GM04503 (cell line): ENCODE results near the gene DDX54.

Experiments
- DNase-seq: peaks from one replicate; pipeline ENCODE4 v3.0.0-alpha.2; 2012; ENCODE audit warnings: low read depth

The DDX54 gene

DNA sequence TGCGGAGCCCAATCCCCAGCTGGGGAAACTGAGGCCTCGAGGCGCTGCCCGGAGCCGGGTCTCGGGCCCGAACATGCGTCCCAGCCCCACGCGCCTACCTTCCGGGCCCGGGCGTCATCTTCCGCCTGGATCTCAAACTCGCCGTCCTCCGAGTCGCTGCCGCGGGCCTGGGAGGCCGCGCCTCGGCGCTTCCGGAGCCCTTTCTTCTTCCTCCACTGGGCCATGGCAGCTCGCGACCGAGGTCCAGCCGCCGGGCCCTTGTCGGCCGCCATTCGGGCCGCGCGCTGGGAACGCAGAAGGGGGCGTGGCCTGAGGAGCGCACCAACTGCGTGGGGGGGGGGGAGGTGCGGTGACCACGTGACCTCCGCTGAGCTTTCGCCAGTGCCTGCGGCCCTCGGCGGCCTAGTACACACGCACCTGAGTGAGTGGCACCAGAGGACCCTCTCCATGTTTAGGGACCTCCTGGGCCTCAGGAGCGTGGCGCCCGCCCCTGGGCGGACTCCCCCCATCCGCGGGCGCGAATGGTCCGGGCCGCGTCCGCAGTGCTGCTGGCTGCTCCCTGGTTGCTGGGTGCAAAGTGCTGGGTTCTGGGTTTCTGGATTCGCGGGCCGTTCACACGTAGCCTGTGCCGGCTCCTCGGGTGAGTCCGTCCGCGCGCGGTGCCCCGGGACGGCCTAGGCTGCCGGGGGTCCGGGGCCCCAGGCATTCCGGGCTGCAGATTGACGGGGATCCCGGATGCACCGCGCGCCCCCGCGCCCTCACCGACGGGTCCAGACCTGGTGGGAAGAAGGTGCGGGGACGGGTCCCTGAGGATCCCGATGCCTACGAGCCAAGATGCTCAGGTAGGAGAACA, at the start of gene DDX54, which contains the start of gene RITA1:
Gene DDX54, minus strand, starts transcription at position 299 of the 853 bp plus-strand sequence. Its CDS starts 27 bp downstream, at position 272.
Gene RITA1, plus strand, starts transcription at position 542 of the 853 bp plus-strand sequence. CDS start 1,026 bp downstream, outside the sequence.
- DNase-seq = peak; percentile 20

- DNase-seq = no peak
Measured at GRCh38 chr12:113234483-113234882, 49.2 kb upstream of the DDX54 start.

DNA sequence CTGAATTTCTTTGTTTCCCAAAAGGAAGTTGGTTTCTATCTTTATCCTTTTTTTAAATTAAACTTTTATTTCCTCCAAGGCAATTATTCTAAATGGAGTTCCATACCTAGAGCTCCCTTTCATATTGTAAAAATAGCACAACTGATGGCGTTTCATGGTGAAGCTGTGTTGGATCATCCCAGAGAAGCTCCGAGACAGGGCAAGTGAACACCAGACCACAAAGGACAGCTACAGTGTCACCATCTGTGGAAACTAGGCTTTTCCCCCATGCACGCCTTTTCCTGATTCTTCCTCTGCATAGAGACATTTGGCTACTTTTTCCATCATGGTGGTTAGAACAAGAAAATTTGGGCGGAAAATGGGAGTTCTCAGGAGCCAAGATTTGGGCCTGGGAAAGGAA, 48.7 kb upstream of the DDX54 start:
- DNase-seq = no peak

DNA sequence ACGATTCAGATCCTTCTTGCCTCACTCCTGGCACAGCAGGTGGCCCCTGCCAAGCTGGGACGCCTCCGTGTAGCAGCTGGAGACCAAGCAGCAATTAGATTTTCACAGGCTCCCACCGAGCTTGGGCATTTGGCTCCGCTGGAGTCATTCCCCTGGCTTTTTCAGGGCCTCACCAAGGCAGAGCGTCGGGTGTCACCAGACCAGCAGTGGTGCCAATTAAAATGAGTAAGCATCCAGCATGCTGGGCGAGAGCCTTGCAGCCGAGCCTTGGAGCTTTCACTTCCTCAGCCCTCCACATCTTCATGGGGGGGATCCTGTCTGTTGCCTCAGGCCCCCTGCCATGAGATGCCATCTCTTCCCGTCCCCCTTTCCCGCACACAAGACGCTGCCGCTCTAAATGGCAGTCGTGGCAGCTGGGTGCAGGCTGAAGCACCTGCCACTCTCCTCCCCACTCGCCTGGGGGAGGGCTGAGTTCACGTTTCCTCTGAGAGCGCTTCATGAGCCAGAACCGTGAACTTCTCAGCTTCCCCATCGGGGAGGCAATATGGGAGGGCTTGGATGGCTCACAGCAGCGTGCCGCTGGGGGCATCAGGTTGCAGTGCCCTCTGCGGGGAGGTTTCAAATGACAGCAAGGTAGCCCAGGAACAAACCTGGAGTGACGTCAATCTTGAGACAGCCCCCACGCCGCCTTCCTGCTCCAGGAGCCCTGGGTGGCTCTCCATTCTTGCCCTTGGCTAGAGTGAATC, 47.7 kb upstream of the DDX54 start:
- no peak for DNase-seq

- no peak for DNase-seq
Measured at GRCh38 chr12:113232089-113232839, 47.0 kb upstream of the DDX54 start.

- no peak for DNase-seq
Measured at GRCh38 chr12:113231235-113232088, 46.2 kb upstream of the DDX54 start.

DNA sequence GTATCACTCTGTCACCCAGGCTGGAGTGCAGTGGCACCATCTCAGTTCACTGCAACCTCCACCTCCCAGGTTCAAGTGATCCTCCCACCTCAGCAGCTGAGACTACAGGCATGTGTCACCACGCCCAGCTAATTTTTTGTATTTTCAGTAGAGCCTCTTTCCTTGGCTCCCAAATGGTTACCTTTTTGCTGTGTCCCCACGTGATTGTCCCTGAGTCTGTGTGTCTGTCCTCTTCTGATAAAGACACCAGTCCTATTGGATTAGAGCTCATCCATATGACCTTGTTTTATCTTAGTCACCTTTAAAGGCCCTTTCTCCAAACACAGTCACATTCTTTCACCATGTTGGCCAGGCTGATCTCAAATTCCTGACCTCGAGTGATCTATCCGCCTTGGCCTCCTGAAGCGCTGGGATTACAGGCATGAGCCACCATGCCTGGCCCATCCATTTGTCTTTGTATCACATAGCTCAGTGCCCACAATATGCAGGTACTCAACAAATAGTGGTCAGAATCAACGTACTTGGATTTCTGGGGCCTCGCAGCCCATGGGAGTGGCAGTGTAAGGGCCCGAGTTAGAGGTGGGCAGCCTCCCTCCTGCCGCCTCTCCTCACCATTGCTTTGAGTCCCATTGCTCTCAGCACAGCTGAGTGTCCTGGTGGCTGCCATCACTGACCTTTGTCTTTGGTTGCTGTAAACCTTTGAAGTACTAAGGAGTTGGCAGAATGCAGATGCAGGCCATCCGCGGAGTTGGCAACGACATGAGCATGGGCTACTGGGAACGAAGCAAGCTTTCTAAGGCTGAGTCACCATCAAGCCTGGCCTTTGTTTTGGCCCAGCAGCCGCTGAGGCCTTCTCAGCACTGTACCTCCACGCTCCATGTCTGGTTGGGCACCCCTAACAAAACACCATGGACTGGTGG, 45.3 kb upstream of the DDX54 start:
- no peak for DNase-seq

- DNase-seq = no peak
Measured at GRCh38 chr12:113228394-113229028, 43.2 kb upstream of the DDX54 start.

DNA sequence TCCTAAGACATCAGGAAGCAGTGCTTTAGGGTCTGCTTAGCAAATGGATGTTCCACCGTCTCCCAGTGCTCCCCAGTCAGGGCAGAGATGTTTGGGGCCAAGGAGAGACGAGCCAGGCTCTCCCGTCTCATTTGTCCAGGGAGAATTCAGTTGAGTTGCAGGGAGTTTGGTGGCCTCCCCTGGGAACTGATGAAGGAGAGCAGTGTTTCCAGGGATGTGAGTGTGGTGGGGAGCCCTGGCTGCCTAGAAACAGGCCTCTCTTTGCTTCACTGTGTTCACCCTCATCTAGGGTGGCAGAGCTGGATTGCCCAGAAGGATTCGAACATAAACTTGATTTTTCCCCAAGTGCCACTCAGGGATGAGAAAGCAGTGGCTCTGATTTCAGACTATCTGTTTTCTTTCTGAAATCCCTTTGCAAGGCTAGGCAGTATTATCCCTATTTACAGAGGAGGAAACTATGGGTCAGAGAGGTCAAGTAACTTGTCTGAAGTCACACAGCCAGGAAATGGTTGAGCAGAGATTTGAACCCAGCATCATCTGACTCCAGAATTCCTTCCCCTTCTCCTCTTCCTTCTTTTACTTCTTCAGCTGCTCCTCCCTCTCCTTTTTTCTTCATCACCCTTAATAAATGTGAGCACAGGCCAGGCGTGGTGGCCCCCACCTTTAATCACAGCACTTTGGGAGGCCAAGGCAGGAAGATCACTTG, 42.6 kb upstream of the DDX54 start:
- DNase-seq = no peak

DNA sequence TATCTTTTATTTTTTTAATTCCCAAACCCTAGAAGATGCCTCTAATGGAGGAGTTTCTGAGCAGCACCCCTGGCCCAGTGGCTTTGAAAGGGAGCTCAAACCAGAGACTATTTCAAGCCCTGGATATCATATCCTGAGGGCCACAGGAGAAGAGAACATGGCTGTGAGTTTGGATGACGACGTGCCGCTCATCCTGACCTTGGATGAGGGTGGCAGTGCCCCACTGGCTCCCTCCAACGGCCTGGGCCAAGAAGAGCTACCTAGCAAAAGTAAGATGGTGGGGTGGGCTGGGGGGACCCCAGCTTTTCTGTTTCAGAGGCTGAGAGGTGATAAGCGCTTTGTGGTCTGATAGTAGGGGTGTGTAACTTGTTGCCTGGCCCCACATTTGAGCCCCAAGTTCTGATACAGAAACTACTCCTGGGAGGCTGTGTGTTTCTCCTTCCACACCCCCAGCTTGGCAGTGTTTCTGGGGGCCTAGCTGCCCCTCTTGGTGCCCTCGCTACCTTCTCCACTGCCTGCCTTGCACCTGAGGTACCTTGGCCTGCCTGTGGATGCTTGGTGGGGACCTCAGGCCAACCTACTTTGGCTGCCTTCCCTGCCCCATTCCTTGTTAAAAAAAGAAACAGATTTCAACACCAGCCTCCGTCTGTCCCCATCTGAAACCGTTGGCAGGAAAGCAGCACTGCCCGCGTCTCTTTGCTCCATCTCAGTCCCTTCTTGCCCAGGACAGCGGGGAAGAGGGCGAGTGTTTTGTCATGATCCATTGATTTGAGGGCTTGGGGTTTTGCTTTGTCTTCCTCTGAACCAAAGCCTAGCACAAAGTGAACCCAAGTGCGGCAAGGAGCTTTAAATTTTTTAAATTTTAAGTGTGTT, 41.7 kb upstream of the DDX54 start:
- DNase-seq = no peak

DNA sequence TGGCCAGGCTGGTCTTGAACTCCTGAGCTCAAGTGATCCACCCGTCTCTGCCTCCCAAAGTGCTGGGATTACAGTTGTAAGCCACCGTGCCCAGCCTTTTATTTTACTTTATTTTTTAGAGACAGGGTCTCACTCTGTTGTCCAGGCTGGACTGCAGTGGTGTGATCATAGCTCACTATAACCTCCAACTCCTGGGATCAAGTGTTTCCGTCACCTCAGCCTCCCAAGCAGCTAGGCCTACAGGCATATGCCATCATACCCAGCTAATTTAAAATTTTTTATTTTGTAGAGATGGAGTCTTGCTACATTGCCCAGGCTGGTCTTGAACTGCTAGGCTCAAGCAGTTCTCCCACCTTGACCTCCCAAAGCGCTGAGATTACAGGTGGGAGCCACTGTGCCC, 39.7 kb upstream of the DDX54 start:
- no peak for DNase-seq

DNA sequence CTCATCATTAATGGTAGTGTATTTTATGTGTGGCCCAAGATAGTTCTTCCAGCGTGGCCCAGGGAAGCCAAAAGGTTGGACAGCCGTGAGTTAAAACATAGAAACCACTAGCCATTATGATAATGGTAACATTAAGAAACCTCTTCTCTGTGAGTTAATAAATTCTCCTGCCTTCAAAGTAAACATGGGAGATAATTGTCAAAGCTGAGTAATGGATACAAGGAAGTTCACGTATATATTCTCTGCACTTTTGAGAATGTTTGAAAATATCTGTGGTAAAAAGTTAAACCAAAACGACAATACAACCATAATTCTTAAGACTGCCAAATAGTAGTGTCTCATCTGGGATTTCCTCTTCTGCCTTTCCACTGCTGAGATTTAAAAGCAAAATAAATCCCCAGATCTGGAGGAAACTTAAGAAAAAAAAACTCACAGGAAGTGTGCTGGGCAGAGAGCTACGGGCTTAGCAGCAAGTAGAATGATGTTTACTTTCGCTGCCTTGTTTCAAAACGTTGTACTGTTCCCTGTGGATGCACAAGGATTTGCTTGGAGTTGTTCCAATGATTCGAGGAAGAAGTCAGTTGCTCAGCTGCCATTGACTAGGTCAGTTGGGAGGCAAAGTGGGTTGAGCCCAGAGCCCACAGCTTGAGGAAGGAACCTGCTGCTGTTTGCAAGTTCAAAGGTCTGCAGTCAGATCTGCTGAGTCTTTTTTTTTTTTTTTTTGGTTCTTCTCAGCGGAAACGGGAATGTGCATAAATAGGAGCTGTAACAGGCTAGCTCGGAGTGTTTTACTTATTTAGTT, 37.7 kb upstream of the DDX54 start:
- peak; percentile 67 for DNase-seq

DNA sequence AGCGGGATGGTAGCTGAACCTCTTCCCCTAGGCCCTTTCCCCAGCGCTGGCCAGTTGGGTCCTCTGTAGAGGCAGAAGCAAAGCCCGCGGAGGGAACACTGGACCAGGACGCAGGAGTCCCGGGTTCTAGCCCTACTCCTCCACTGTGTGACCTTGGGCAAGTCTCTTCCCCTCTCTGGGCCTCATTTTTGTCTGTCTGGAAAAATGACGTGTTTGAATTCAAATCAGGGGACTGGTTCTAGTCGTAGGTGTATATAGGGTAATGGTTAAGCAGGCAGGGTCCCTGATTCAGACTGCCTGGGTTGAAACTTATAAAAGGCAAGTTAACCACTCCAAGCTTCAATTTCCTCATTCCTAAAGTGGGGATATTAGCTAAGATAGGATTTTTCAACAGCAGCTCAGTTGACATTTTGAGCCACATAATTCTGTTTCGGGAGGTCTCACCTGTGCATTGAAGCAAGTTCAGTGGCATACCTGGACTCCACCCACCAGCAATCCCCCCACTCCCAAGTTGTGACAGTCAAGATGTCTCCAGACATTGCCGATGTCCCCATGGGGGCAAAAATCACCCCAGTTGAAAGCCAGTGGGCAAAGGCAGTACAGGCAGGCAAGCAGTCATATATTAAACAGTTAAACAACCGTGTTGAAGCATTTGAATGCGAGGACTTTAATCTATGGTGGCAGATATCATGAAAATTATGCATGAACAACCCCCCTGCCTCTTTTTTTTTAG, 36.9 kb upstream of the DDX54 start:
- DNase-seq = no peak

- peak; percentile 100 for DNase-seq
Measured at GRCh38 chr12:113221181-113221996, 36.1 kb upstream of the DDX54 start, which contains the start of gene TPCN1. Gene TPCN1 (plus strand): TSS chr12:113221464. CDS start chr12:113226853, 5,389 bp downstream.

- no peak for DNase-seq
Measured at GRCh38 chr12:113220593-113221180, 35.4 kb upstream of the DDX54 start.
